K562 (cell line): Measurements from ENCODE around the gene BOC. TPM values are rescaled to one million over a fixed set of nuclear protein-coding genes. Genes with fewer than 3 reads are reported as not detected.

Experiments
- ATAC-seq: fragments of 200-7000 bp; cut with Tn5 transposase; 3 replicates; pipeline ENCODE4 v1.9.1; 2020; ENCODE audit warnings: moderate library complexity
- BruUV-seq: library from RNA; stranded (reverse); fragments of 400-500 nt; replicated peaks from 2 replicates; lab custom pipeline; 2021; lab: Mats Ljungman, UMichigan
- CTCF ChIA-PET: fragments of 300-600 bp; formaldehyde crosslinking; extraction: SDS; loops from one replicate; lab custom pipeline; 2021; ENCODE audit warnings: low intra/inter-chr PET ratio; lab: Yijun Ruan, JAX
- POLR2A ChIA-PET: fragments of 300-600, 350-650 bp; sonication (Branson Sonifier 250); formaldehyde crosslinking; extraction: SDS; loops from one replicate; lab custom pipeline; 2021; ENCODE audit warnings: antibody characterized with exemption, inconsistent platforms; lab: Yijun Ruan, JAX
- DNase-seq, 4 experiments: peaks; one replicate each; pipeline versions ENCODE4 v3.0.0 to v3.0.0-alpha.2; 2011 to 2018; ENCODE audit warnings: low spot score in 3 of 4, mixed read lengths in 3 of 4; ENCODE audit errors: extremely low read depth in 1 of 4
- FAIRE-seq: peaks from 2 replicates; lab custom pipeline; 2011; peaks lifted over from hg19 to GRCh38; lab: Jason Lieb, UNC
- H2AFZ ChIP-seq: 2 replicates; pipeline ENCODE4 v1.6.0; 2011; ENCODE audit warnings: low read depth, low read length, control low read depth, inconsistent platforms
- H3K27ac ChIP-seq: fragments of 200-600 bp; 3 replicates; pipeline ENCODE4 v1.8.0; 2011; ENCODE audit warnings: low read depth, mild to moderate bottlenecking, control low read depth, inconsistent platforms, low read length, moderate library complexity, mixed read lengths; ENCODE audit errors: extremely low read depth
- H3K27me3 ChIP-seq, 2 experiments: fragments of 300-600 bp in 1 of 2; 2 replicates in 1 of 2; 3 replicates in 1 of 2; pipeline versions ENCODE4 v1.6.0 to v1.8.0; 2011; ENCODE audit warnings: inconsistent platforms in 2 of 2, low read length in 2 of 2, mild to moderate bottlenecking in 1 of 2, mixed read lengths in 1 of 2, moderate library complexity in 1 of 2; ENCODE audit not compliant: control insufficient read depth in 2 of 2, insufficient read depth in 2 of 2
- H3K36me3 ChIP-seq: fragments of 300-600 bp; 3 replicates; pipeline ENCODE4 v1.8.0; 2011; ENCODE audit warnings: mild to moderate bottlenecking, low read length, inconsistent platforms; ENCODE audit not compliant: control insufficient read depth, insufficient read depth
- H3K4me1 ChIP-seq, 2 experiments: fragments of 200-600 bp in 1 of 2; replicated peaks in 1 of 2; 2 replicates in 1 of 2; 3 replicates in 1 of 2; pipeline versions ENCODE4 v1.5.1 to v1.8.0; 2011; ENCODE audit warnings: inconsistent platforms in 2 of 2, low read length in 2 of 2, mild to moderate bottlenecking in 1 of 2, mixed read lengths in 1 of 2, moderate library complexity in 1 of 2; ENCODE audit not compliant: control insufficient read depth in 2 of 2, insufficient read depth in 2 of 2
- H3K4me2 ChIP-seq: 2 replicates; pipeline ENCODE4 v1.6.1; 2011; ENCODE audit warnings: low read length, control low read depth, inconsistent platforms, mixed read lengths; ENCODE audit not compliant: insufficient read depth
- H3K4me3 ChIP-seq: fragments of 200-600 bp; sonication (generic), shearing (Covaris generic); 2 replicates; pipeline ENCODE4 v1.5.1; 2016; ENCODE audit warnings: control low read depth, inconsistent platforms
- H3K79me2 ChIP-seq: fragments of 200-600 bp; 3 replicates; pipeline ENCODE4 v1.8.0; 2011; ENCODE audit warnings: low read length, inconsistent platforms; ENCODE audit not compliant: control insufficient read depth, insufficient read depth
- H3K9ac ChIP-seq, 2 experiments: 2 replicates each; pipeline versions ENCODE4 v1.6.0 to v1.6.1; 2011; ENCODE audit warnings: low read depth in 2 of 2, low read length in 2 of 2, control low read depth in 1 of 2, inconsistent platforms in 1 of 2, mild to moderate bottlenecking in 1 of 2, mixed read lengths in 1 of 2; ENCODE audit not compliant: insufficient read depth in 1 of 2
- H3K9me1 ChIP-seq: one replicate; pipeline ENCODE4 v1.6.0; 2011; ENCODE audit warnings: inconsistent platforms, mild to moderate bottlenecking, low read length, moderate library complexity; ENCODE audit not compliant: control insufficient read depth, insufficient read depth
- H3K9me3 ChIP-seq: replicated peaks from 2 replicates; pipeline ENCODE4 v1.5.1; 2011; ENCODE audit warnings: low read depth, low read length, inconsistent platforms; ENCODE audit not compliant: control insufficient read depth, insufficient read depth
- H4K20me1 ChIP-seq: replicated peaks from 2 replicates; pipeline ENCODE4 v1.6.1; 2011; ENCODE audit warnings: low read length, inconsistent platforms, mixed read lengths; ENCODE audit not compliant: control insufficient read depth, insufficient read depth
- ATF3 ChIP-seq, 2 experiments: fragments of 450-650 bp in 1 of 2; sonication (generic) in 1 of 2; formaldehyde crosslinking in 1 of 2; IDR thresholded peaks in 1 of 2; conservative IDR thresholded peaks in 1 of 2; 2 replicates each; pipeline versions ENCODE4 v1.6.1 to v1.8.1; 2016 to 2023; ENCODE audit warnings: mild to moderate bottlenecking in 2 of 2, moderate library complexity in 2 of 2, inconsistent platforms in 1 of 2, missing genetic modification reagents in 1 of 2
- MGA ChIP-seq: fragments of 450-650 bp; IDR thresholded peaks from 2 replicates; pipeline ENCODE4 v1.6.1; 2016; ENCODE audit warnings: mild to moderate bottlenecking, moderate library complexity
- NFIX ChIP-seq: fragments of 250-450 bp; sonication (Bioruptor Pico); IDR thresholded peaks from 2 replicates; pipeline ENCODE4 v1.4.0; 2020; ENCODE audit warnings: low read depth, mild to moderate bottlenecking, moderate library complexity
- PKNOX1 ChIP-seq: fragments of 450-650 bp; IDR thresholded peaks from 2 replicates; pipeline ENCODE4 v1.6.1; 2016
- RAD51 ChIP-seq: fragments of 450-650 bp; IDR thresholded peaks from 2 replicates; pipeline ENCODE4 v1.7.1; 2016; ENCODE audit warnings: low read depth, mild to moderate bottlenecking, borderline replicate concordance
- USF2 ChIP-seq: sonication (generic); formaldehyde crosslinking; IDR thresholded peaks from 2 replicates; pipeline ENCODE4 v1.5.0; 2020; ENCODE audit warnings: missing genetic modification reagents
- ZNF707 ChIP-seq: fragments of 250-450 bp; sonication (Bioruptor Pico); conservative IDR thresholded peaks from 2 replicates; pipeline ENCODE4 v1.8.0; 2022; ENCODE audit warnings: inconsistent platforms, mild to moderate bottlenecking, moderate library complexity
- WGBS: fragments of 100-300 bp; shearing (Covaris generic); methylation state at CpG from one replicate; pipeline ENCODE4 v1.1.6; 2016; ENCODE audit warnings: low coverage, mixed read lengths; ENCODE audit not compliant: insufficient coverage; ENCODE audit errors: missing lambda C conversion rate; 5-methylcytosine and 5-hydroxymethylcytosine counted together
- in situ Hi-C: fragments of 300-500 bp; cut with MboI; formaldehyde crosslinking; loops from 4 replicates; pipeline ENCODE4 v1.15.0; 2018; ENCODE audit warnings: inconsistent platforms, mixed read lengths
- intact Hi-C: fragments of 100-400 bp; cut with micrococcal nuclease; formaldehyde crosslinking; loops from 2 replicates; pipeline ENCODE4 v1.14.2; 2022
- polyA plus RNA-seq, 8 experiments: library from polyadenylated mRNA; depleted of rRNA in 4 of 8; stranded (reverse) in 5 of 8; unstranded in 3 of 8; fragments of >200 nt; fragmentation: Nextera tagmentation in 2 of 8; fragmentation: Illumina TruSeq in 1 of 8; extraction: Ambion mirVana in 2 of 8; extraction: Trizol in 1 of 8; gene quantifications; 2 replicates each; pipeline versions ENCODE4 v1.2.1 to v1.2.3, GENCODE V29; 2011 to 2014; ENCODE audit warnings: inconsistent platforms in 1 of 8, missing spikeins in 1 of 8
- total RNA-seq, 7 experiments: library from RNA; depleted of rRNA in 6 of 7; stranded (reverse); fragments of >200 nt in 6 of 7; fragmentation: Illumina TruSeq in 2 of 7; extraction: Trizol in 2 of 7; gene quantifications; 2 replicates each; pipeline versions ENCODE4 v1.2.1 to v1.2.3, GENCODE V29; 2011 to 2021; ENCODE audit warnings: low replicate concordance in 1 of 7

Gene BOC
- total and polyA plus RNA-seq, 9 of the 15 experiments (the other 6 are each of a cell fraction or from before 2014, with no cell fraction given) = not detected

- no peak for FAIRE-seq
- H2AFZ ChIP-seq = no peak overlapping the region
- no peaks in the 10 kb centered on the region for H3K9me1 ChIP-seq
- no peaks in the 10 kb centered on the region for H3K4me1 ChIP-seq
- no peak overlapping the region for H3K9ac ChIP-seq
- ChIA-PET CTCF (no interaction called here), POLR2A (interaction anchor here (0.5 to 0.9 kb wide), 2 partner anchors 10 to 81 kb away, joined by 3 to 5 read pairs; no protein-coding TSS in a partner anchor)
- H3K27me3 ChIP-seq = peaks cover 0 to 11% of the 10 kb centered on the region in 2 experiments; a peak in 2 of 5 replicates
- peak; percentile 66; the same call in 2 of the 3 replicates for ATAC-seq
- in situ Hi-C loops (no loop called here), intact Hi-C loops (no loop called here)
- no peak overlapping the region for H3K27ac ChIP-seq
- peak in 3 of 4 experiments; percentile 4 to 8 (median 7) for DNase-seq
- H3K36me3 ChIP-seq = no peaks in the 10 kb centered on the region
- no peaks in the 10 kb centered on the region for H3K79me2 ChIP-seq
- WGBS = 0% methylated on average over 3 of the region's 3 CpGs
- no peak overlapping the region for H3K4me3 ChIP-seq
- BruUV-seq = no TSS peak
- H3K9me3 ChIP-seq = no peaks in the 10 kb centered on the region
- H4K20me1 ChIP-seq = no peaks in the 10 kb centered on the region
- H3K4me2 ChIP-seq = no peak overlapping the region
- TF ChIP-seq PKNOX1 (peak; percentile 87), ZNF707 (no peak), NFIX (CRISPR knock-in tag) (no peak), ATF3 (IDR thresholded peaks at IDR 0.05) (no peak), ATF3 (CRISPR knock-in tag; conservative IDR thresholded peaks at IDR 0.05) (no peak), RAD51 (peak; percentile 62; the same call in 1 of the 2 replicates), MGA (0 out of 2 replicates have a peak, but pooled peaks have one; percentile 11), USF2 (CRISPR knock-in tag) (peak; percentile 80)
Measured at GRCh38 chr3:113243846-113244245, 32.5 kb downstream of the BOC start.
